AG04450 (cell line): ENCODE data around the gene ARSA. TPM values are rescaled to one million over a fixed set of nuclear protein-coding genes. Genes with fewer than 3 reads are reported as not detected.

Experiments used
- CTCF ChIA-PET: fragments of 300-600, 350-600 bp; formaldehyde crosslinking; extraction: SDS; loops from one replicate; lab custom pipeline; 2022; ENCODE audit warnings: antibody characterized with exemption, inconsistent platforms; lab: Charles Lee
- POLR2A ChIA-PET: fragments of 350-600 bp; formaldehyde crosslinking; extraction: SDS; loops from one replicate; lab custom pipeline; 2021; ENCODE audit warnings: antibody characterized with exemption, inconsistent platforms; lab: Yijun Ruan, JAX
- DNase-seq: peaks from one replicate; pipeline ENCODE4 v3.0.0-alpha.2; 2011; ENCODE audit warnings: low read depth, low spot score
- H3K27ac ChIP-seq: one replicate; pipeline ENCODE4 v1.5.1; 2012; ENCODE audit warnings: low read depth, low read length, control low read depth
- H3K27me3 ChIP-seq: one replicate; pipeline ENCODE4 v1.6.0; 2012; ENCODE audit warnings: low read length; ENCODE audit not compliant: control insufficient read depth, insufficient read depth
- H3K4me3 ChIP-seq: 2 replicates; pipeline ENCODE4 v1.5.1; 2011; ENCODE audit warnings: mild to moderate bottlenecking, low read depth, low read length, control low read depth
- H3K9me3 ChIP-seq: 2 replicates; pipeline ENCODE4 v1.5.1; 2012; ENCODE audit warnings: low read length; ENCODE audit not compliant: control insufficient read depth, insufficient read depth
- polyA plus RNA-seq: library from polyadenylated mRNA; depleted of rRNA; stranded (reverse); fragments of >200 nt; gene quantifications from 2 replicates; pipeline ENCODE4 v1.2.3, GENCODE V29; 2011
- TF ChIP-seq, protein P1 (sequence below): IDR thresholded peaks from 2 replicates; pipeline ENCODE4 v1.5.1; 2011; ENCODE audit warnings: low read depth, low read length, control low read depth, inconsistent platforms

ARSA gene
- polyA plus RNA-seq, 1 experiment: 14.3 TPM

- no peak overlapping the region for H3K27ac ChIP-seq
- H3K4me3 ChIP-seq: no peak overlapping the region
- TF ChIP-seq, protein P1, sequence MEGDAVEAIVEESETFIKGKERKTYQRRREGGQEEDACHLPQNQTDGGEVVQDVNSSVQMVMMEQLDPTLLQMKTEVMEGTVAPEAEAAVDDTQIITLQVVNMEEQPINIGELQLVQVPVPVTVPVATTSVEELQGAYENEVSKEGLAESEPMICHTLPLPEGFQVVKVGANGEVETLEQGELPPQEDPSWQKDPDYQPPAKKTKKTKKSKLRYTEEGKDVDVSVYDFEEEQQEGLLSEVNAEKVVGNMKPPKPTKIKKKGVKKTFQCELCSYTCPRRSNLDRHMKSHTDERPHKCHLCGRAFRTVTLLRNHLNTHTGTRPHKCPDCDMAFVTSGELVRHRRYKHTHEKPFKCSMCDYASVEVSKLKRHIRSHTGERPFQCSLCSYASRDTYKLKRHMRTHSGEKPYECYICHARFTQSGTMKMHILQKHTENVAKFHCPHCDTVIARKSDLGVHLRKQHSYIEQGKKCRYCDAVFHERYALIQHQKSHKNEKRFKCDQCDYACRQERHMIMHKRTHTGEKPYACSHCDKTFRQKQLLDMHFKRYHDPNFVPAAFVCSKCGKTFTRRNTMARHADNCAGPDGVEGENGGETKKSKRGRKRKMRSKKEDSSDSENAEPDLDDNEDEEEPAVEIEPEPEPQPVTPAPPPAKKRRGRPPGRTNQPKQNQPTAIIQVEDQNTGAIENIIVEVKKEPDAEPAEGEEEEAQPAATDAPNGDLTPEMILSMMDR: no peak
- no peaks in the 10 kb centered on the region; the same call in 1 of the 2 replicates for H3K9me3 ChIP-seq
- CTCF ChIA-PET: no interaction called here
- peaks cover 68% of the 10 kb centered on the region for H3K27me3 ChIP-seq
- DNase-seq: no peak
- POLR2A ChIA-PET: no interaction called here
Measured at GRCh38 chr22:50605613-50606074, 22.3 kb downstream of the ARSA start.

DNA sequence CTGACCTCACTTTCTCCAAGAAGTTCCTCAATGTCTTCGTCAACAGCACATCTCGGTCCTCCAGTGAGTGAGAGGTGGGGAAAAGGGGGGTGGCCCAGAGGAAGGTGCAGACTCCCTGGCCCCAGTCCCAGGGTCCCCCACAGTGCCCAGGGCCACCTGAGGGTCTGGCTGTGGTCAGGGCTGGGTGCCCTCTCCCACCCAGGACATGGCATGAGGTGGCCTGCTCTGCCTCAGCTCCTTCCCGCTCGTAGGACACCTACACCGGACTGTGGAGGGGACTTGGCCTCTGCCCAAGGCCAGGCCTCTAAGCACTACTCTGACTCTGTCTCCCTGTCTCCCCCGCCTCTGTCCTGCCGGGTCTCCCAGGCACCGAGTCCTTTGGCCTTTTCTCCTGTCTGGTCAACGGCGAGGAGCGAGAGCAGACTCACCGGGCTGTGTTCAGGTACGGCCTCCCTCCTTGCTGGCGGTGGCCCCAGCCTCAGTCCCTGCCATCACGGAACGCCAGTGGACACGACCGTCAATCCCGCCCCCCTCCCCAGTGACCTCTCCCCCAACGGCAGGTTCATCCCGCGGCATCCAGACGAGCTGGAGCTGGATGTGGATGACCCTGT is 22.8 kb downstream of the ARSA start:
- ChIA-PET CTCF (no interaction called here), POLR2A (no interaction called here)
- peaks cover 62% of the 10 kb centered on the region for H3K27me3 ChIP-seq

DNA sequence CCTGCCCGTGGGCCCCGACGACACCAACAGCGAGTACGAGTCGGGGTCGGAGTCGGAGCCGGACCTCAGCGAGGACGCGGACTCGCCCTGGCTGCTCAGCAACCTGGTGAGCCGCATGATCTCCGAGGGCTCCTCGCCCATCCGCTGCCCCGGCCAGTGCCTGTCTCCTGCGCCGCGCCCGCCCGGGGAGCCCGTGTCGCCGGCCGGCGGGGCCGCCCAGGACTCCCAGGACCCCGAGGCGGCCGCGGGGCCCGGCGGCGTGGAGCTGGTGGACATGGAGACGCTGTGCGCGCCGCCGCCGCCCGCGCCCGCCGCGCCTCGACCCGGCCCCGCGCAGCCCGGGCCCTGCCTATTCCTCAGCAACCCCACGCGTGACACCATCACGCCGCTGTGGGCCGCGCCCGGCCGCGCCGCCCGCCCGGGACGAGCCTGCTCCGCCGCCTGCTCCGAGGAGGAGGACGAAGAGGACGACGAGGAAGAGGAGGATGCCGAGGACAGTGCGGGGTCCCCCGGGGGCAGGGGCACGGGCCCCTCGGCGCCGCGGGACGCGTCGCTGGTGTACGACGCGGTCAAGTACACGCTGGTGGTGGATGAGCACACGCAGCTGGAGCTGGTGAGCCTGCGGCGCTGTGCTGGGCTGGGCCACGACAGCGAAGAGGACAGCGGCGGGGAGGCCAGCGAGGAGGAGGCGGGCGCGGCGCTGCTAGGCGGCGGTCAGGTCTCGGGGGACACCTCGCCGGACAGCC is 23.5 kb downstream of the ARSA start:
- Histone ChIP-seq H3K27me3 (peaks cover 62% of the 10 kb centered on the region), H3K4me3 (no peak overlapping the region), H3K9me3 (no peaks in the 10 kb centered on the region; the same call in 1 of the 2 replicates), H3K27ac (no peak overlapping the region)
- no peak for DNase-seq
- ChIA-PET CTCF (no interaction called here), POLR2A (no interaction called here)
- TF ChIP-seq, protein P1: no peak

More for the DNA sequence above, 22.8 kb downstream of the ARSA start:
- Histone ChIP-seq H3K9me3 (no peaks in the 10 kb centered on the region; the same call in 1 of the 2 replicates), H3K27ac (no peak overlapping the region), H3K4me3 (no peak overlapping the region)
- no peak for DNase-seq
- TF ChIP-seq, protein P1: no peak

DNA sequence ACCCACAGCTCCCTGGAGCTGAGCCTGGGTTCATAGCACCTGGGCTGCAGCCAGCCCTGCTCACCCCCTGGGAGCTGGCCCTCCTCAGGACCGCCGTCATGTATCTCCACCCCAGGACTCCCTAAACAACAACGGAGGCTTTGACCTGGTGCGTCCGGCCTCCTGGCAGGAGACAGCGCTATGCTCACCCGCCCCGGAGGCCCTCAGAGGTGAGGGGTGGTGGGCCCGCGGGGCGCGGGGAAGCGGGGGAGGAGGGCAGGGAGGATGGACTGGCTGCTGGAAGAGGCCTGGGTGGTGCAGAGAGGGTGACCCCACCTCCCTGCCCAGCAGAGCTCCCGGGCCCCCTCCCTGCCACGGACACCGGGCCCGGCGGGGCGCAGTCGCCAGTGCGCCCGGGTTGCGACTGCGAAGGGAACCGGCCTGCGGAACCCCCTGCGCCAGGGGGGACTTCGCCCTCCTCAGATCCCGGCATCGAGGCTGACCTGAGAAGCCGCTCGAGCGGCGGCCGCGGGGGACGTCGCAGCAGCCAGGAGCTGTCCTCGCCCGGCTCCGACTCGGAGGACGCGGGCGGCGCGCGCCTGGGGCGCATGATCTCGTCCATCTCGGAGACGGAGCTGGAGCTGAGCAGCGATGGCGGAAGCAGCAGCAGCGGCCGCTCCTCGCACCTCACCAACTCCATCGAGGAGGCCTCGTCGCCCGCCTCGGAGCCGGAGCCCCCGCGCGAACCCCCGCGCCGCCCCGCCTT is 24.3 kb downstream of the ARSA start:
- TF ChIP-seq, protein P1: no peak
- H3K27ac ChIP-seq: no peak overlapping the region
- no peak overlapping the region for H3K4me3 ChIP-seq
- no peak for DNase-seq
- no peaks in the 10 kb centered on the region; the same call in 1 of the 2 replicates for H3K9me3 ChIP-seq
- POLR2A ChIA-PET: no interaction called here
- CTCF ChIA-PET: no interaction called here
- peaks cover 62% of the 10 kb centered on the region for H3K27me3 ChIP-seq
